ENCODE data around the gene CPN1.

DNA sequence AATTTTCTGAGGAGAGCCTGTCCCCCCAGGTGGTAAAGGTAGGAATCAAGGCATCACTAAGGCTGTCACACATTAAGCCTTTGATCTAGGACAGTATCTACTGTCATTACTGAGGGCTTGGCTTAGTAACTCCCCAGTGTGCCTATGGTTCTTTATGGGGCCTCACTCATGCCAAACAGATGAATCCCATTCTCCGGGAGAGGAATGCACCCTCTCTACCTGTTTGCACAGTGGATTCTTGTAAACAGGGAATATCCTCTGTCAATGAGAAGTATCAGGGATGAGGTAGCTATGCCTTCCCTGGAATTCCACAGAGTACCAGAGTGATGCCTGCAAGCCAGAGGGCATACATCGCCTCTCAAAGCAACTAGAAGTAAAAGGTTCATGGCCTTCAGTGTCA lies 3.9 kb upstream of the CPN1 start:
- TF ChIP-seq, protein P1, sequence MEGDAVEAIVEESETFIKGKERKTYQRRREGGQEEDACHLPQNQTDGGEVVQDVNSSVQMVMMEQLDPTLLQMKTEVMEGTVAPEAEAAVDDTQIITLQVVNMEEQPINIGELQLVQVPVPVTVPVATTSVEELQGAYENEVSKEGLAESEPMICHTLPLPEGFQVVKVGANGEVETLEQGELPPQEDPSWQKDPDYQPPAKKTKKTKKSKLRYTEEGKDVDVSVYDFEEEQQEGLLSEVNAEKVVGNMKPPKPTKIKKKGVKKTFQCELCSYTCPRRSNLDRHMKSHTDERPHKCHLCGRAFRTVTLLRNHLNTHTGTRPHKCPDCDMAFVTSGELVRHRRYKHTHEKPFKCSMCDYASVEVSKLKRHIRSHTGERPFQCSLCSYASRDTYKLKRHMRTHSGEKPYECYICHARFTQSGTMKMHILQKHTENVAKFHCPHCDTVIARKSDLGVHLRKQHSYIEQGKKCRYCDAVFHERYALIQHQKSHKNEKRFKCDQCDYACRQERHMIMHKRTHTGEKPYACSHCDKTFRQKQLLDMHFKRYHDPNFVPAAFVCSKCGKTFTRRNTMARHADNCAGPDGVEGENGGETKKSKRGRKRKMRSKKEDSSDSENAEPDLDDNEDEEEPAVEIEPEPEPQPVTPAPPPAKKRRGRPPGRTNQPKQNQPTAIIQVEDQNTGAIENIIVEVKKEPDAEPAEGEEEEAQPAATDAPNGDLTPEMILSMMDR (IDR thresholded peaks at IDR 0.05; ENCODE audit: insufficient read depth, low read depth, low read length): no peak
- TF ChIP-seq EZH2 (IDR thresholded peaks at IDR 0.05; ENCODE audit: insufficient read depth, low read length): no peak
